GM23338 (cell line): ENCODE data around the gene RNF26. TPM values are rescaled to one million over a fixed set of nuclear protein-coding genes. Genes with fewer than 3 reads are reported as not detected.

Experiments used
- ATAC-seq: fragments of 200-7000 bp; cut with Tn5 transposase; 3 replicates; pipeline ENCODE4 v1.9.1; 2020
- DNase-seq: peaks from one replicate; pipeline ENCODE4 v3.0.0-alpha.2; 2015; ENCODE audit warnings: low spot score
- H2AFZ ChIP-seq: fragments of 200-600 bp; sonication (generic); 2 replicates; pipeline ENCODE4 v1.8.0; 2016; ENCODE audit warnings: antibody characterized with exemption, mild to moderate bottlenecking, moderate library complexity
- H3F3A ChIP-seq: fragments of 200-600 bp; sonication (generic); replicated peaks from 2 replicates; pipeline ENCODE4 v1.8.0; 2017; ENCODE audit warnings: antibody characterized with exemption, mixed run types, low read depth
- H3K27ac ChIP-seq: fragments of 200-600 bp; sonication (generic); 2 replicates; pipeline ENCODE4 v1.6.1; 2016; ENCODE audit warnings: low read depth
- H3K27me3 ChIP-seq: fragments of 200-600 bp; sonication (generic); 2 replicates; pipeline ENCODE4 v1.8.0; 2016; ENCODE audit warnings: mild to moderate bottlenecking, mixed run types, moderate library complexity; ENCODE audit not compliant: insufficient read depth
- H3K36me3 ChIP-seq: fragments of 200-600 bp; sonication (generic); 2 replicates; pipeline ENCODE4 v1.8.0; 2016; ENCODE audit warnings: mild to moderate bottlenecking; ENCODE audit not compliant: insufficient read depth
- H3K4me1 ChIP-seq: fragments of 200-600 bp; sonication (generic); 2 replicates; pipeline ENCODE4 v1.8.0; 2016; ENCODE audit warnings: mild to moderate bottlenecking, moderate library complexity; ENCODE audit not compliant: insufficient read depth
- H3K4me2 ChIP-seq: fragments of 200-600 bp; sonication (generic); 2 replicates; pipeline ENCODE4 v1.7.1; 2017; ENCODE audit warnings: mixed run types
- H3K4me3 ChIP-seq: fragments of 200-600 bp; sonication (generic); 2 replicates; pipeline ENCODE4 v1.6.1; 2016; ENCODE audit warnings: mixed run types
- H3K79me2 ChIP-seq: fragments of 200-600 bp; sonication (generic); replicated peaks from 2 replicates; pipeline ENCODE4 v1.8.0; 2017; ENCODE audit warnings: mild to moderate bottlenecking; ENCODE audit not compliant: insufficient read depth
- H3K9me2 ChIP-seq: fragments of 200-600 bp; sonication (generic); 2 replicates; pipeline ENCODE4 v1.8.0; 2017; ENCODE audit not compliant: insufficient read depth
- H4K20me1 ChIP-seq: fragments of 200-600 bp; sonication (generic); replicated peaks from 2 replicates; pipeline ENCODE4 v1.8.0; 2017; ENCODE audit warnings: mild to moderate bottlenecking; ENCODE audit not compliant: insufficient read depth
- H3K27ac Mint-ChIP-seq: 2 replicates; pipeline ENCODE4 v1.8.0; 2020; ENCODE audit warnings: inconsistent platforms, mild to moderate bottlenecking, moderate library complexity, mixed read lengths
- H3K27me3 Mint-ChIP-seq: 3 replicates; pipeline ENCODE4 v1.8.0; 2022; ENCODE audit warnings: low read depth, mild to moderate bottlenecking, moderate library complexity, mixed read lengths, inconsistent platforms; ENCODE audit not compliant: insufficient read depth, poor library complexity
- H3K36me3 Mint-ChIP-seq: 3 replicates; pipeline ENCODE4 v1.8.0; 2021; ENCODE audit warnings: low read depth, mild to moderate bottlenecking, inconsistent platforms, moderate library complexity, mixed read lengths
- H3K4me1 Mint-ChIP-seq: 3 replicates; pipeline ENCODE4 v1.8.0; 2020; ENCODE audit warnings: mild to moderate bottlenecking, inconsistent platforms, mixed read lengths
- H3K4me3 Mint-ChIP-seq: 3 replicates; pipeline ENCODE4 v1.8.0; 2021; ENCODE audit warnings: moderate library complexity, mild to moderate bottlenecking, inconsistent platforms, mixed read lengths
- H3K9me3 Mint-ChIP-seq: 3 replicates; pipeline ENCODE4 v1.8.0; 2020; ENCODE audit warnings: moderate library complexity, mild to moderate bottlenecking, inconsistent platforms, mixed read lengths
- CREB1 ChIP-seq: fragments of 250-450 bp; sonication (Bioruptor Pico); IDR thresholded peaks from 2 replicates; pipeline ENCODE4 v1.5.0; 2020; ENCODE audit warnings: low read depth, mild to moderate bottlenecking, moderate library complexity
- CTCF ChIP-seq, 2 experiments: fragments of 200-600 bp in 1 of 2; sonication (generic) in 1 of 2; conservative IDR thresholded peaks; 2 replicates each; pipeline versions ENCODE4 v1.5.1 to v1.6.1; 2016 to 2017; ENCODE audit warnings: antibody characterized with exemption in 2 of 2, low read depth in 2 of 2, mild to moderate bottlenecking in 2 of 2, moderate library complexity in 1 of 2
- ETS1 ChIP-seq: IDR thresholded peaks from 2 replicates; pipeline ENCODE4 v1.6.1; 2016; ENCODE audit warnings: antibody characterized with exemption
- EZH2 ChIP-seq: fragments of 200-600 bp; sonication (generic); IDR thresholded peaks from one replicate; pipeline ENCODE4 v1.8.0; 2017; ENCODE audit warnings: antibody characterized with exemption, mild to moderate bottlenecking, low read depth; ENCODE audit not compliant: unreplicated experiment
- EZH2phosphoT487 ChIP-seq: fragments of 200-600 bp; sonication (generic); IDR thresholded peaks from one replicate; pipeline ENCODE4 v1.8.1; 2018; ENCODE audit warnings: antibody characterized with exemption; ENCODE audit not compliant: unreplicated experiment
- JUNB ChIP-seq: IDR thresholded peaks from one replicate; pipeline ENCODE4 v1.6.1; 2016; ENCODE audit warnings: antibody characterized with exemption; ENCODE audit not compliant: unreplicated experiment
- NANOG ChIP-seq: IDR thresholded peaks from 2 replicates; pipeline ENCODE4 v1.6.1; 2016; ENCODE audit warnings: antibody characterized with exemption, borderline replicate concordance
- POLR2AphosphoS5 ChIP-seq: IDR thresholded peaks from 2 replicates; pipeline ENCODE4 v1.6.1; 2016; ENCODE audit warnings: antibody characterized with exemption, low read depth
- REST ChIP-seq: IDR thresholded peaks from one replicate; pipeline ENCODE4 v1.6.1; 2018; ENCODE audit warnings: antibody characterized with exemption; ENCODE audit not compliant: unreplicated experiment
- STAT1 ChIP-seq: IDR thresholded peaks from one replicate; pipeline ENCODE4 v1.6.1; 2016; ENCODE audit warnings: antibody characterized with exemption; ENCODE audit not compliant: unreplicated experiment
- ZNF114 ChIP-seq: fragments of 250-450 bp; sonication (Bioruptor Pico); IDR thresholded peaks from 2 replicates; pipeline ENCODE4 v1.5.0; 2020; ENCODE audit warnings: mild to moderate bottlenecking, moderate library complexity
- ZNF331 ChIP-seq: fragments of 250-450 bp; sonication (Bioruptor Pico); IDR thresholded peaks from 2 replicates; pipeline ENCODE4 v1.5.0; 2020; ENCODE audit warnings: low read depth, mild to moderate bottlenecking, moderate library complexity
- polyA plus RNA-seq: library from polyadenylated mRNA; unstranded; fragments of >200 nt; fragmentation: Nextera tagmentation; extraction: Ambion mirVana; gene quantifications from 2 replicates; pipeline ENCODE4 v1.2.1, GENCODE V29; 2016
- total RNA-seq: library from RNA; depleted of rRNA; stranded (reverse); fragments of >200 nt; shearing (Covaris generic); gene quantifications from 2 replicates; pipeline ENCODE4 v1.2.3, GENCODE V29; 2014
- TF ChIP-seq, protein P1 (sequence below): fragments of 250-450 bp; sonication (Bioruptor Pico); IDR thresholded peaks from 2 replicates; pipeline ENCODE4 v1.5.0; 2020; ENCODE audit warnings: mild to moderate bottlenecking, moderate library complexity

The RNF26 gene
- total and polyA plus RNA-seq, 2 experiments from 2014 or later: 31.8 to 58.3 TPM

- Histone ChIP-seq H4K20me1 (no peaks in the 10 kb centered on the region; the same call in 1 of the 2 replicates), H3K4me1 (peaks cover 11% of the 10 kb centered on the region), H3K9me2 (no peaks in the 10 kb centered on the region), H3K4me3 (no peak overlapping the region), H3K79me2 (no peaks in the 10 kb centered on the region), H3K27ac (no peak overlapping the region), H3F3A (no peaks in the 10 kb centered on the region), H3K4me2 (no peak overlapping the region), H3K27me3 (peaks cover 12% of the 10 kb centered on the region), H3K36me3 (no peaks in the 10 kb centered on the region), H2AFZ (no peak overlapping the region)
- peak; percentile 5; the same call in 1 of the 3 replicates for ATAC-seq
- Mint-ChIP-seq H3K27ac (no peak overlapping the region), H3K4me3 (no peak overlapping the region; the same call in 2 of the 3 replicates), H3K36me3 (no peaks in the 10 kb centered on the region; the same call in 2 of the 3 replicates), H3K4me1 (peaks cover 57% of the 10 kb centered on the region), H3K27me3 (peaks cover 23% of the 10 kb centered on the region), H3K9me3 (peaks cover 2% of the 10 kb centered on the region; the same call in 1 of the 3 replicates)
- no peak for DNase-seq
- TF ChIP-seq ZNF331 (CRISPR knock-in tag) (no peak), POLR2AphosphoS5 (no peak), EZH2 (no peak), CREB1 (CRISPR knock-in tag) (no peak), ZNF114 (CRISPR knock-in tag) (no peak), REST (no peak), STAT1 (no peak), JUNB (no peak), ETS1 (no peak), NANOG (no peak), CTCF (conservative IDR thresholded peaks at IDR 0.05; ENCODE audit: low read depth in 2 of 2) (no peak), EZH2phosphoT487 (no peak)
- TF ChIP-seq, protein P1, sequence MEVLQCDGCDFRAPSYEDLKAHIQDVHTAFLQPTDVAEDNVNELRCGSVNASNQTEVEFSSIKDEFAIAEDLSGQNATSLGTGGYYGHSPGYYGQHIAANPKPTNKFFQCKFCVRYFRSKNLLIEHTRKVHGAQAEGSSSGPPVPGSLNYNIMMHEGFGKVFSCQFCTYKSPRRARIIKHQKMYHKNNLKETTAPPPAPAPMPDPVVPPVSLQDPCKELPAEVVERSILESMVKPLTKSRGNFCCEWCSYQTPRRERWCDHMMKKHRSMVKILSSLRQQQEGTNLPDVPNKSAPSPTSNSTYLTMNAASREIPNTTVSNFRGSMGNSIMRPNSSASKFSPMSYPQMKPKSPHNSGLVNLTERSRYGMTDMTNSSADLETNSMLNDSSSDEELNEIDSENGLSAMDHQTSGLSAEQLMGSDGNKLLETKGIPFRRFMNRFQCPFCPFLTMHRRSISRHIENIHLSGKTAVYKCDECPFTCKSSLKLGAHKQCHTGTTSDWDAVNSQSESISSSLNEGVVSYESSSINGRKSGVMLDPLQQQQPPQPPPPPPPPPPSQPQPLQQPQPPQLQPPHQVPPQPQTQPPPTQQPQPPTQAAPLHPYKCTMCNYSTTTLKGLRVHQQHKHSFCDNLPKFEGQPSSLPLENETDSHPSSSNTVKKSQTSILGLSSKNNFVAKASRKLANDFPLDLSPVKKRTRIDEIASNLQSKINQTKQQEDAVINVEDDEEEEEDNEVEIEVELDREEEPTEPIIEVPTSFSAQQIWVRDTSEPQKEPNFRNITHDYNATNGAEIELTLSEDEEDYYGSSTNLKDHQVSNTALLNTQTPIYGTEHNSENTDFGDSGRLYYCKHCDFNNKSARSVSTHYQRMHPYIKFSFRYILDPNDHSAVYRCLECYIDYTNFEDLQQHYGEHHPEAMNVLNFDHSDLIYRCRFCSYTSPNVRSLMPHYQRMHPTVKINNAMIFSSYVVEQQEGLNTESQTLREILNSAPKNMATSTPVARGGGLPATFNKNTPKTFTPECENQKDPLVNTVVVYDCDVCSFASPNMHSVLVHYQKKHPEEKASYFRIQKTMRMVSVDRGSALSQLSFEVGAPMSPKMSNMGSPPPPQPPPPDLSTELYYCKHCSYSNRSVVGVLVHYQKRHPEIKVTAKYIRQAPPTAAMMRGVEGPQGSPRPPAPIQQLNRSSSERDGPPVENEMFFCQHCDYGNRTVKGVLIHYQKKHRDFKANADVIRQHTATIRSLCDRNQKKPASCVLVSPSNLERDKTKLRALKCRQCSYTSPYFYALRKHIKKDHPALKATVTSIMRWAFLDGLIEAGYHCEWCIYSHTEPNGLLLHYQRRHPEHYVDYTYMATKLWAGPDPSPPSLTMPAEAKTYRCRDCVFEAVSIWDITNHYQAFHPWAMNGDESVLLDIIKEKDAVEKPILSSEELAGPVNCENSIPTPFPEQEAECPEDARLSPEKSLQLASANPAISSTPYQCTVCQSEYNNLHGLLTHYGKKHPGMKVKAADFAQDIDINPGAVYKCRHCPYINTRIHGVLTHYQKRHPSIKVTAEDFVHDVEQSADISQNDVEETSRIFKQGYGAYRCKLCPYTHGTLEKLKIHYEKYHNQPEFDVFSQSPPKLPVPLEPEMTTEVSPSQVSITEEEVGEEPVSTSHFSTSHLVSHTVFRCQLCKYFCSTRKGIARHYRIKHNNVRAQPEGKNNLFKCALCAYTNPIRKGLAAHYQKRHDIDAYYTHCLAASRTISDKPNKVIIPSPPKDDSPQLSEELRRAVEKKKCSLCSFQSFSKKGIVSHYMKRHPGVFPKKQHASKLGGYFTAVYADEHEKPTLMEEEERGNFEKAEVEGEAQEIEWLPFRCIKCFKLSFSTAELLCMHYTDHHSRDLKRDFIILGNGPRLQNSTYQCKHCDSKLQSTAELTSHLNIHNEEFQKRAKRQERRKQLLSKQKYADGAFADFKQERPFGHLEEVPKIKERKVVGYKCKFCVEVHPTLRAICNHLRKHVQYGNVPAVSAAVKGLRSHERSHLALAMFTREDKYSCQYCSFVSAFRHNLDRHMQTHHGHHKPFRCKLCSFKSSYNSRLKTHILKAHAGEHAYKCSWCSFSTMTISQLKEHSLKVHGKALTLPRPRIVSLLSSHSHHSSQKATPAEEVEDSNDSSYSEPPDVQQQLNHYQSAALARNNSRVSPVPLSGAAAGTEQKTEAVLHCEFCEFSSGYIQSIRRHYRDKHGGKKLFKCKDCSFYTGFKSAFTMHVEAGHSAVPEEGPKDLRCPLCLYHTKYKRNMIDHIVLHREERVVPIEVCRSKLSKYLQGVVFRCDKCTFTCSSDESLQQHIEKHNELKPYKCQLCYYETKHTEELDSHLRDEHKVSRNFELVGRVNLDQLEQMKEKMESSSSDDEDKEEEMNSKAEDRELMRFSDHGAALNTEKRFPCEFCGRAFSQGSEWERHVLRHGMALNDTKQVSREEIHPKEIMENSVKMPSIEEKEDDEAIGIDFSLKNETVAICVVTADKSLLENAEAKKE (CRISPR knock-in tag): no peak
These were observed 36.2 kb downstream of the RNF26 start for GRCh38 chr11:119370486-119371046.
